WTC11 (cell line): ENCODE results near the gene PEX6. TPM values are rescaled to one million over a fixed set of nuclear protein-coding genes. Genes with fewer than 3 reads are reported as not detected.

Source experiments
- ATAC-seq: fragments of 200-7000 bp; cut with Tn5 transposase; 2 replicates; pipeline ENCODE4 v1.10.0; 2021; ENCODE audit warnings: mild to moderate bottlenecking, moderate library complexity
- CTCF ChIA-PET: fragments of 300-600 bp; sonication (Branson Sonifier 250); formaldehyde crosslinking; loops from one replicate; lab custom pipeline; 2021; ENCODE audit warnings: antibody characterized with exemption; lab: Charles Lee
- POLR2A ChIA-PET: fragments of 350-600 bp; sonication (Branson Sonifier 250); formaldehyde crosslinking; loops from one replicate; lab custom pipeline; 2021; ENCODE audit warnings: antibody characterized with exemption; lab: Charles Lee
- DNase-seq: peaks from one replicate; pipeline ENCODE4 v3.0.0; 2021; ENCODE audit warnings: low spot score
- H3K27ac Mint-ChIP-seq: 2 replicates; pipeline ENCODE4 v1.8.0; 2021; ENCODE audit warnings: mixed read lengths
- H3K27me3 Mint-ChIP-seq: 2 replicates; pipeline ENCODE4 v1.8.0; 2021; ENCODE audit warnings: low read depth, mild to moderate bottlenecking, moderate library complexity, mixed read lengths
- H3K36me3 Mint-ChIP-seq: 2 replicates; pipeline ENCODE4 v1.8.0; 2021; ENCODE audit warnings: mixed read lengths
- H3K4me1 Mint-ChIP-seq: 2 replicates; pipeline ENCODE4 v1.8.0; 2022; ENCODE audit warnings: mixed read lengths
- H3K4me3 Mint-ChIP-seq: 2 replicates; pipeline ENCODE4 v1.8.0; 2021; ENCODE audit warnings: mild to moderate bottlenecking, moderate library complexity, mixed read lengths
- H3K9me3 Mint-ChIP-seq: 2 replicates; pipeline ENCODE4 v1.8.0; 2021; ENCODE audit warnings: mixed read lengths
- CREM ChIP-seq: sonication (generic); formaldehyde crosslinking; IDR thresholded peaks from 2 replicates; pipeline ENCODE4 v1.8.1; 2022; ENCODE audit warnings: mild to moderate bottlenecking, missing genetic modification reagents, moderate library complexity
- FOXK1 ChIP-seq: sonication (generic); formaldehyde crosslinking; IDR thresholded peaks from 2 replicates; pipeline ENCODE4 v1.8.0; 2022; ENCODE audit warnings: mild to moderate bottlenecking, moderate library complexity, missing genetic modification reagents
- HMGA2 ChIP-seq: fragments of 250-450 bp; sonication (Bioruptor Pico); IDR thresholded peaks from 2 replicates; pipeline ENCODE4 v1.4.0; 2021; ENCODE audit warnings: mild to moderate bottlenecking, moderate library complexity
- JAZF1 ChIP-seq: fragments of 250-450 bp; sonication (Bioruptor Pico); IDR thresholded peaks from 2 replicates; pipeline ENCODE4 v1.9.0; 2021; ENCODE audit warnings: moderate library complexity, mild to moderate bottlenecking, inconsistent platforms
- NFE2L1 ChIP-seq: sonication (generic); formaldehyde crosslinking; IDR thresholded peaks from 2 replicates; pipeline ENCODE4 v1.8.1; 2023; ENCODE audit warnings: missing genetic modification reagents
- NR3C1 ChIP-seq: sonication (generic); formaldehyde crosslinking; conservative IDR thresholded peaks from 2 replicates; pipeline ENCODE4 v1.8.1; 2023; ENCODE audit warnings: low read depth, mild to moderate bottlenecking, missing genetic modification reagents
- OVOL2 ChIP-seq: fragments of 250-450 bp; sonication (Bioruptor Pico); IDR thresholded peaks from 2 replicates; pipeline ENCODE4 v1.9.0; 2021; ENCODE audit warnings: mild to moderate bottlenecking, borderline replicate concordance
- TEAD1 ChIP-seq: sonication (generic); formaldehyde crosslinking; IDR thresholded peaks from 2 replicates; pipeline ENCODE4 v1.8.0; 2022; ENCODE audit warnings: mild to moderate bottlenecking, missing genetic modification reagents
- TP53 ChIP-seq: sonication (generic); formaldehyde crosslinking; IDR thresholded peaks from 2 replicates; pipeline ENCODE4 v1.8.1; 2023; ENCODE audit warnings: mild to moderate bottlenecking, missing genetic modification reagents
- ZBTB21 ChIP-seq: sonication (generic); formaldehyde crosslinking; IDR thresholded peaks from 2 replicates; pipeline ENCODE4 v1.8.1; 2023; ENCODE audit warnings: mild to moderate bottlenecking, missing genetic modification reagents, borderline replicate concordance
- ZNF138 ChIP-seq: sonication (generic); formaldehyde crosslinking; conservative IDR thresholded peaks from 2 replicates; pipeline ENCODE4 v1.8.1; 2022; ENCODE audit warnings: mild to moderate bottlenecking, moderate library complexity, missing genetic modification reagents
- ZNF317 ChIP-seq: sonication (generic); formaldehyde crosslinking; IDR thresholded peaks from 2 replicates; pipeline ENCODE4 v1.8.1; 2023; ENCODE audit warnings: low read depth, mild to moderate bottlenecking, moderate library complexity, missing genetic modification reagents, borderline replicate concordance
- total RNA-seq: library from RNA; stranded (reverse); gene quantifications from 3 replicates; pipeline ENCODE4 v1.2.3, GENCODE V29; 2021
- TF ChIP-seq, protein P1 (sequence below): fragments of 250-450 bp; sonication (Bioruptor Pico); IDR thresholded peaks from 2 replicates; pipeline ENCODE4 v2.1.2; 2022; ENCODE audit warnings: mild to moderate bottlenecking, moderate library complexity
- TF ChIP-seq, protein P2 (sequence below): sonication (generic); formaldehyde crosslinking; IDR thresholded peaks from 2 replicates; pipeline ENCODE4 v1.8.1; 2022; ENCODE audit warnings: mild to moderate bottlenecking, missing genetic modification reagents, moderate library complexity, borderline replicate concordance
- TF ChIP-seq, protein P3 (sequence below): fragments of 250-450 bp; sonication (Bioruptor Pico); IDR thresholded peaks from 2 replicates; pipeline ENCODE4 v1.9.0; 2021; ENCODE audit warnings: mild to moderate bottlenecking
- TF ChIP-seq, protein P4 (sequence below): sonication (generic); formaldehyde crosslinking; conservative IDR thresholded peaks from 2 replicates; pipeline ENCODE4 v1.8.1; 2023; ENCODE audit warnings: mild to moderate bottlenecking, low read depth, missing genetic modification reagents, moderate library complexity
- TF ChIP-seq, protein P5 (sequence below): sonication (generic); formaldehyde crosslinking; IDR thresholded peaks from 2 replicates; pipeline ENCODE4 v1.8.1; 2022; ENCODE audit warnings: missing genetic modification reagents, borderline replicate concordance
- TF ChIP-seq, protein P6 (sequence below): fragments of 250-450 bp; sonication (Bioruptor Pico); IDR thresholded peaks from 2 replicates; pipeline ENCODE4 v1.9.0; 2021; ENCODE audit warnings: mild to moderate bottlenecking

PEX6 gene
- total RNA-seq, 1 experiment from 2014 or later, result 8.2 TPM

DNA sequence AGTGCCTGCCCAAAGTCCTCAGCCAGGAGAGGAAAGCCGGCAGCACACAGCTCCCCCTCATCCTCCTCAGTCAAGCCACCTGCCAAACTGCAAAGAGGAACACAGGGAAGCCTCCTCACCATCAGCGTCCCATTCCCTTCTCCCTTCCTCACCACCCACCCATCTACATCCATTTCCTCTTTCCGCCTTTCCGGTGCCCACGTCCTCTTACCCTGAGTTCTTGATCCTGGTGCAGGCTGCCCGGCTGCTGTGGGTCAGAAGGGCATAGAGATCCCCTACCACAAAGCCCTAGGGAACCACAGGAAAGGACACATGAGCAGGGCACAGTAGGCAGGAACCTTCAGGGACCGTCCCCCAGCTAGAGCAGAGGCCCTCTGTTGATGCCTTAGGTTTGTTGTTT lies 12.4 kb downstream of the PEX6 start (continued):
- TF ChIP-seq, protein P1, sequence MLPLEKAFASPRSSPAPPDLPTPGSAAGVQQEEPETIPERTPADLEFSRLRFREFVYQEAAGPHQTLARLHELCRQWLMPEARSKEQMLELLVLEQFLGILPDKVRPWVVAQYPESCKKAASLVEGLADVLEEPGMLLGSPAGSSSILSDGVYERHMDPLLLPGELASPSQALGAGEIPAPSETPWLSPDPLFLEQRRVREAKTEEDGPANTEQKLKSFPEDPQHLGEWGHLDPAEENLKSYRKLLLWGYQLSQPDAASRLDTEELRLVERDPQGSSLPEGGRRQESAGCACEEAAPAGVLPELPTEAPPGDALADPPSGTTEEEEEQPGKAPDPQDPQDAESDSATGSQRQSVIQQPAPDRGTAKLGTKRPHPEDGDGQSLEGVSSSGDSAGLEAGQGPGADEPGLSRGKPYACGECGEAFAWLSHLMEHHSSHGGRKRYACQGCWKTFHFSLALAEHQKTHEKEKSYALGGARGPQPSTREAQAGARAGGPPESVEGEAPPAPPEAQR (CRISPR knock-in tag), result no peak

DNA sequence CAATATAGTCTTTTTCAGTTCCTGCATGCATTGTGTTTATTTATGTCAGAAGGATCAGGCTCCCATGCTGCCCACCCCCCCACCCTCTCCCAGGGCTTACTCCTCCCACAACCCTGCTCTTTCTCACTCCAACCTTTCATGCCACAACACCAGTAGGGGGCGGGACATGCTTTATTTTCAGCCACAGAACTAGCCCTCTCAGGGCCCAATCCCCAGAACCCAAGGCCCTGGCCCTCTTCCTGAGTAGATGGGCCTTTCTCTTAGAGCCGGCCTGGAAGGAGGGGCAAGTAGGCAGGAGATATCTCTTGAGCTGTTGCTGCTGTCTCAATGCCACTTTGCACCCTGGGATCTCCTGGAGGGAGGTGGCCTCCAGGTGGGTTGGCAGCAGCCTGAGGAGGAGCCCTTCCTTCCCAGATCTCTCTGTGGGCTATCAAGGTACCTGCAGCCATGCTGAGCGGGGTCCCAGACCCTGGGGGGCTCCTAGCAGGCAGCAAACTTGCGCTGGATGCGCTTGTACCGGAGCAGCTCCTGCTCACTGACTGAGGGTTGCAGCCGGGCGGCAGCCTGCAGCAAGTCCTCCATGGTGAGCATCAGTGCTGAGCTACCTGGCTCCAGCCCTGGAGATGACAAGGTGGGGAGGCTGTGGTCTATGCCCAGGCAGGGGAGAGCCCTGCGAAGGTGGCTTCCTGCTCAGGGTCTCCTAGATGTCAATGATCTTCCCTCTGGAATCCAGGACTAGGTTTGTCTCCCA lies 15.0 kb downstream of the PEX6 start:
- ChIA-PET CTCF (interaction anchor here (0.6 to 2.6 kb wide), 22 partner anchors 11 to 418 kb away, joined by 3 to 19 read pairs (median 5); partner anchors contain the start of genes CNPY3, CUL7, DNPH1 and KLC4), POLR2A (interaction anchor here (0.8 kb wide), 1 partner anchor 20 kb away, joined by 3 read pairs; the partner anchor contains the start of gene PPP2R5D)
- Mint-ChIP-seq H3K4me3 (no peak overlapping the region), H3K27ac (no peak overlapping the region), H3K27me3 (peaks cover 29% of the 10 kb centered on the region), H3K9me3 (no peaks in the 10 kb centered on the region), H3K36me3 (no peaks in the 10 kb centered on the region), H3K4me1 (peaks cover 11% of the 10 kb centered on the region; the same call in 1 of the 2 replicates)
- ATAC-seq, result peak; percentile 78
- peak; percentile 87 for DNase-seq
- no peak for TF ChIP-seq FOXK1 (CRISPR knock-in tag)
- no peak for TF ChIP-seq NR3C1 (CRISPR knock-in tag)
- no peak for TF ChIP-seq TEAD1 (CRISPR knock-in tag)
- TF ChIP-seq, protein P2, sequence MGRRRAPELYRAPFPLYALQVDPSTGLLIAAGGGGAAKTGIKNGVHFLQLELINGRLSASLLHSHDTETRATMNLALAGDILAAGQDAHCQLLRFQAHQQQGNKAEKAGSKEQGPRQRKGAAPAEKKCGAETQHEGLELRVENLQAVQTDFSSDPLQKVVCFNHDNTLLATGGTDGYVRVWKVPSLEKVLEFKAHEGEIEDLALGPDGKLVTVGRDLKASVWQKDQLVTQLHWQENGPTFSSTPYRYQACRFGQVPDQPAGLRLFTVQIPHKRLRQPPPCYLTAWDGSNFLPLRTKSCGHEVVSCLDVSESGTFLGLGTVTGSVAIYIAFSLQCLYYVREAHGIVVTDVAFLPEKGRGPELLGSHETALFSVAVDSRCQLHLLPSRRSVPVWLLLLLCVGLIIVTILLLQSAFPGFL, result no peak
- TF ChIP-seq OVOL2 (CRISPR knock-in tag), result no peak
- TF ChIP-seq ZBTB21 (CRISPR knock-in tag), result no peak
- TF ChIP-seq, protein P3, sequence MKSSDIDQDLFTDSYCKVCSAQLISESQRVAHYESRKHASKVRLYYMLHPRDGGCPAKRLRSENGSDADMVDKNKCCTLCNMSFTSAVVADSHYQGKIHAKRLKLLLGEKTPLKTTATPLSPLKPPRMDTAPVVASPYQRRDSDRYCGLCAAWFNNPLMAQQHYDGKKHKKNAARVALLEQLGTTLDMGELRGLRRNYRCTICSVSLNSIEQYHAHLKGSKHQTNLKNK (CRISPR knock-in tag), result no peak
- TF ChIP-seq, protein P1 (CRISPR knock-in tag), result no peak
- no peak for TF ChIP-seq ZNF138 (CRISPR knock-in tag)
- no peak for TF ChIP-seq CREM (CRISPR knock-in tag)
- TF ChIP-seq, protein P4, sequence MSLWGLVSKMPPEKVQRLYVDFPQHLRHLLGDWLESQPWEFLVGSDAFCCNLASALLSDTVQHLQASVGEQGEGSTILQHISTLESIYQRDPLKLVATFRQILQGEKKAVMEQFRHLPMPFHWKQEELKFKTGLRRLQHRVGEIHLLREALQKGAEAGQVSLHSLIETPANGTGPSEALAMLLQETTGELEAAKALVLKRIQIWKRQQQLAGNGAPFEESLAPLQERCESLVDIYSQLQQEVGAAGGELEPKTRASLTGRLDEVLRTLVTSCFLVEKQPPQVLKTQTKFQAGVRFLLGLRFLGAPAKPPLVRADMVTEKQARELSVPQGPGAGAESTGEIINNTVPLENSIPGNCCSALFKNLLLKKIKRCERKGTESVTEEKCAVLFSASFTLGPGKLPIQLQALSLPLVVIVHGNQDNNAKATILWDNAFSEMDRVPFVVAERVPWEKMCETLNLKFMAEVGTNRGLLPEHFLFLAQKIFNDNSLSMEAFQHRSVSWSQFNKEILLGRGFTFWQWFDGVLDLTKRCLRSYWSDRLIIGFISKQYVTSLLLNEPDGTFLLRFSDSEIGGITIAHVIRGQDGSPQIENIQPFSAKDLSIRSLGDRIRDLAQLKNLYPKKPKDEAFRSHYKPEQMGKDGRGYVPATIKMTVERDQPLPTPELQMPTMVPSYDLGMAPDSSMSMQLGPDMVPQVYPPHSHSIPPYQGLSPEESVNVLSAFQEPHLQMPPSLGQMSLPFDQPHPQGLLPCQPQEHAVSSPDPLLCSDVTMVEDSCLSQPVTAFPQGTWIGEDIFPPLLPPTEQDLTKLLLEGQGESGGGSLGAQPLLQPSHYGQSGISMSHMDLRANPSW, result no peak
- no peak for TF ChIP-seq HMGA2 (CRISPR knock-in tag)

DNA sequence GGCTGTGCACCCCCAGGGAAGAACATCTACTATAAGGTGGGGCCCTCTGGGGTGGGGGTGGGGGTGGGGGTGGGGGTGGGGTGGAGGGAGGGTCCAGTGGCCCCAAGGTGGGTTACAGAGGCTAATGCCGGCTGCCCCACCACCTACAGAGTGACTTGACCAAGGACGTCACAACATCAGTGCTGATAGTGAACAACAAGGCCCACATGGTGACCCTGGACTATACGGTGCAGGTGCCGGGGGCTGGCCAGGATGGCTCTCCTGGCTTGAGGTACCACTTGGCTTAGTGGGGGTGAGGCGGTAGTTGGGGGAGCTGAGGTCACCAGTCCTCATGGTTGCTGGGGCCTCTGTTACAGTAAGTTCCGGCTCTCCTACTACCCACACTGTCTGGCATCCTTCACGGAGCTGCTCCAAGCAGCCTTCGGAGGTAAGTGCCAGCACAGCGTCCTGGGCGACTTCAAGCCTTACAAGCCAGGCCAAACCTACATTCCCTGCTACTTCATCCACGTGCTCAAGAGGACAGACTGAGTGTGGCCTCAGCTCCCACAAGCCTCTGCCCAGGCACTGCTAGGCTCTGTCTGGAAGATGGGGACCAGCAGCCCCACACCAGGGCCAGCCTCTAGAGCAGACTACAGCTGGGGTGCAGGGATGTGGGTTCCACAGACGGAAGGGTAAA lies 15.7 kb downstream of the PEX6 start:
- ATAC-seq (peak; percentile 1; the same call in 1 of the 2 replicates), DNase-seq (no peak)
- H3K27ac Mint-ChIP-seq, result no peak overlapping the region
- H3K9me3 Mint-ChIP-seq, result no peaks in the 10 kb centered on the region
- H3K27me3 Mint-ChIP-seq, result peaks cover 36% of the 10 kb centered on the region
- POLR2A ChIA-PET, result no interaction called here
- CTCF ChIA-PET, result interaction anchor here (0.7 to 2.5 kb wide), 11 partner anchors 12 to 180 kb away, joined by 3 to 17 read pairs (median 5); partner anchors contain the start of genes CNPY3, KLHDC3, MEA1 and PEX6
- no peaks in the 10 kb centered on the region for H3K36me3 Mint-ChIP-seq
- peaks cover 11% of the 10 kb centered on the region; the same call in 1 of the 2 replicates for H3K4me1 Mint-ChIP-seq
- H3K4me3 Mint-ChIP-seq, result no peak overlapping the region
- TF ChIP-seq ZNF317 (CRISPR knock-in tag) (no peak), JAZF1 (CRISPR knock-in tag) (no peak), NFE2L1 (CRISPR knock-in tag) (no peak), TP53 (no peak)
- TF ChIP-seq, protein P3 (CRISPR knock-in tag), result no peak
- TF ChIP-seq, protein P5, sequence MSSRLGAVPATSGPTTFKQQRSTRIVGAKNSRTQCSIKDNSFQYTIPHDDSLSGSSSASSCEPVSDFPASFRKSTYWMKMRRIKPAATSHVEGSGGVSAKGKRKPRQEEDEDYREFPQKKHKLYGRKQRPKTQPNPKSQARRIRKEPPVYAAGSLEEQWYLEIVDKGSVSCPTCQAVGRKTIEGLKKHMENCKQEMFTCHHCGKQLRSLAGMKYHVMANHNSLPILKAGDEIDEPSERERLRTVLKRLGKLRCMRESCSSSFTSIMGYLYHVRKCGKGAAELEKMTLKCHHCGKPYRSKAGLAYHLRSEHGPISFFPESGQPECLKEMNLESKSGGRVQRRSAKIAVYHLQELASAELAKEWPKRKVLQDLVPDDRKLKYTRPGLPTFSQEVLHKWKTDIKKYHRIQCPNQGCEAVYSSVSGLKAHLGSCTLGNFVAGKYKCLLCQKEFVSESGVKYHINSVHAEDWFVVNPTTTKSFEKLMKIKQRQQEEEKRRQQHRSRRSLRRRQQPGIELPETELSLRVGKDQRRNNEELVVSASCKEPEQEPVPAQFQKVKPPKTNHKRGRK (CRISPR knock-in tag), result no peak
- TF ChIP-seq, protein P6, sequence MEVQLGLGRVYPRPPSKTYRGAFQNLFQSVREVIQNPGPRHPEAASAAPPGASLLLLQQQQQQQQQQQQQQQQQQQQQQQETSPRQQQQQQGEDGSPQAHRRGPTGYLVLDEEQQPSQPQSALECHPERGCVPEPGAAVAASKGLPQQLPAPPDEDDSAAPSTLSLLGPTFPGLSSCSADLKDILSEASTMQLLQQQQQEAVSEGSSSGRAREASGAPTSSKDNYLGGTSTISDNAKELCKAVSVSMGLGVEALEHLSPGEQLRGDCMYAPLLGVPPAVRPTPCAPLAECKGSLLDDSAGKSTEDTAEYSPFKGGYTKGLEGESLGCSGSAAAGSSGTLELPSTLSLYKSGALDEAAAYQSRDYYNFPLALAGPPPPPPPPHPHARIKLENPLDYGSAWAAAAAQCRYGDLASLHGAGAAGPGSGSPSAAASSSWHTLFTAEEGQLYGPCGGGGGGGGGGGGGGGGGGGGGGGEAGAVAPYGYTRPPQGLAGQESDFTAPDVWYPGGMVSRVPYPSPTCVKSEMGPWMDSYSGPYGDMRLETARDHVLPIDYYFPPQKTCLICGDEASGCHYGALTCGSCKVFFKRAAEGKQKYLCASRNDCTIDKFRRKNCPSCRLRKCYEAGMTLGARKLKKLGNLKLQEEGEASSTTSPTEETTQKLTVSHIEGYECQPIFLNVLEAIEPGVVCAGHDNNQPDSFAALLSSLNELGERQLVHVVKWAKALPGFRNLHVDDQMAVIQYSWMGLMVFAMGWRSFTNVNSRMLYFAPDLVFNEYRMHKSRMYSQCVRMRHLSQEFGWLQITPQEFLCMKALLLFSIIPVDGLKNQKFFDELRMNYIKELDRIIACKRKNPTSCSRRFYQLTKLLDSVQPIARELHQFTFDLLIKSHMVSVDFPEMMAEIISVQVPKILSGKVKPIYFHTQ (CRISPR knock-in tag), result no peak
